Neural cell (in vitro differentiated cells): ENCODE measurements around the gene OR1F1. TPM values are rescaled to one million over a fixed set of nuclear protein-coding genes. Genes with fewer than 3 reads are reported as not detected.

ENCODE experiments used
- H2AFZ ChIP-seq: fragments of 200-600, 300-800 bp; sonication (generic), shearing (Covaris generic); 2 replicates; pipeline ENCODE4 v1.6.0; 2014; ENCODE audit warnings: low read depth, mild to moderate bottlenecking, antibody characterized with exemption, low read length, moderate library complexity
- H3F3A ChIP-seq: fragments of 200-600 bp; shearing (Covaris generic); 2 replicates; pipeline ENCODE4 v1.6.1; 2016; ENCODE audit warnings: mild to moderate bottlenecking, moderate library complexity, mixed read lengths, antibody characterized with exemption, low read length; ENCODE audit not compliant: insufficient read depth, poor library complexity, severe bottlenecking
- H3K27ac ChIP-seq: fragments of 200-600, 300-800 bp; sonication (generic), shearing (Covaris generic); 2 replicates; pipeline ENCODE4 v1.5.1; 2014; ENCODE audit warnings: mild to moderate bottlenecking, low read length, moderate library complexity
- H3K27me3 ChIP-seq: fragments of 300-800, 200-600 bp; sonication (generic), shearing (Covaris generic); 2 replicates; pipeline ENCODE4 v1.6.0; 2014; ENCODE audit warnings: mild to moderate bottlenecking, low read depth, low read length, moderate library complexity; ENCODE audit not compliant: insufficient read depth
- H3K36me3 ChIP-seq: fragments of 300-800, 200-600 bp; sonication (generic), shearing (Covaris generic); 2 replicates; pipeline ENCODE4 v1.5.1; 2014; ENCODE audit warnings: mild to moderate bottlenecking, antibody characterized with exemption, low read length, moderate library complexity; ENCODE audit not compliant: insufficient read depth
- H3K4me2 ChIP-seq: fragments of 300-800, 200-600 bp; sonication (generic), shearing (Covaris generic); 2 replicates; pipeline ENCODE4 v1.6.0; 2014; ENCODE audit warnings: mild to moderate bottlenecking, low read length
- H3K4me3 ChIP-seq: fragments of 300-800, 200-600 bp; sonication (generic), shearing (Covaris generic); 2 replicates; pipeline ENCODE4 v1.5.1; 2014; ENCODE audit warnings: mild to moderate bottlenecking, low read length, moderate library complexity
- H3K79me2 ChIP-seq: fragments of 200-600 bp; shearing (Covaris generic); replicated peaks from 2 replicates; pipeline ENCODE4 v1.6.0; 2014; ENCODE audit warnings: mild to moderate bottlenecking, low read length, moderate library complexity; ENCODE audit not compliant: insufficient read depth
- H3K9ac ChIP-seq: fragments of 300-800, 200-600 bp; sonication (generic), shearing (Covaris generic); 2 replicates; pipeline ENCODE4 v1.6.1; 2016; ENCODE audit warnings: mild to moderate bottlenecking, low read length, mixed read lengths
- H3K9me2 ChIP-seq: fragments of 200-600 bp; shearing (Covaris generic); 2 replicates; pipeline ENCODE4 v1.6.1; 2016; ENCODE audit warnings: mild to moderate bottlenecking, low read length, mixed read lengths; ENCODE audit not compliant: insufficient read depth
- H3K9me3 ChIP-seq: fragments of 200-600, 300-800 bp; sonication (generic), shearing (Covaris generic); 2 replicates; pipeline ENCODE4 v1.6.1; 2016; ENCODE audit warnings: mild to moderate bottlenecking, mixed run types, low read length, moderate library complexity, mixed read lengths
- H4K20me1 ChIP-seq: fragments of 200-600 bp; shearing (Covaris generic); 2 replicates; pipeline ENCODE4 v1.6.1; 2016; ENCODE audit warnings: mild to moderate bottlenecking, mixed run types; ENCODE audit not compliant: insufficient read depth
- EP300 ChIP-seq: fragments of 450-650 bp; conservative IDR thresholded peaks from 2 replicates; pipeline ENCODE4 v1.6.1; 2014; ENCODE audit warnings: antibody characterized with exemption, mild to moderate bottlenecking, moderate library complexity; ENCODE audit not compliant: poor library complexity, severe bottlenecking
- EZH2 ChIP-seq: fragments of 200-600, 300-800 bp; shearing (Covaris generic), sonication (generic); IDR thresholded peaks from 2 replicates; pipeline ENCODE4 v1.6.1; 2014; ENCODE audit warnings: antibody characterized with exemption, low read length, borderline replicate concordance, mild to moderate bottlenecking; ENCODE audit not compliant: insufficient read depth, poor library complexity, severe bottlenecking
- MXI1 ChIP-seq: fragments of 450-650 bp; conservative IDR thresholded peaks from 2 replicates; pipeline ENCODE4 v1.6.1; 2014; ENCODE audit warnings: antibody characterized with exemption, mild to moderate bottlenecking; ENCODE audit not compliant: poor library complexity, severe bottlenecking
- POLR2AphosphoS5 ChIP-seq: IDR thresholded peaks from 2 replicates; pipeline ENCODE4 v1.6.1; 2012
- RAD21 ChIP-seq: fragments of 450-650 bp; conservative IDR thresholded peaks from 2 replicates; pipeline ENCODE4 v1.6.1; 2014; ENCODE audit warnings: antibody characterized with exemption, mild to moderate bottlenecking, moderate library complexity
- SMC3 ChIP-seq: fragments of 450-650 bp; conservative IDR thresholded peaks from 2 replicates; pipeline ENCODE4 v1.6.1; 2014; ENCODE audit warnings: antibody characterized with exemption, mild to moderate bottlenecking, moderate library complexity; ENCODE audit not compliant: poor library complexity
- TAF1 ChIP-seq: IDR thresholded peaks from 2 replicates; pipeline ENCODE4 v1.6.1; 2012; ENCODE audit warnings: low read depth
- polyA plus RNA-seq: library from polyadenylated mRNA; depleted of rRNA; stranded (reverse); fragments of >200 nt; gene quantifications from 2 replicates; pipeline ENCODE4 v1.2.3, GENCODE V29; 2014
- TF ChIP-seq, protein P1 (sequence below): IDR thresholded peaks from 2 replicates; pipeline ENCODE4 v1.6.1; 2012; ENCODE audit warnings: borderline replicate concordance
- TF ChIP-seq, protein P2 (sequence below): fragments of 450-650 bp; IDR thresholded peaks from 2 replicates; pipeline ENCODE4 v1.5.1; 2014; ENCODE audit warnings: antibody characterized with exemption, mild to moderate bottlenecking, moderate library complexity; ENCODE audit not compliant: poor library complexity, severe bottlenecking

Gene OR1F1
- polyA plus RNA-seq, 1 donor from 2014 or later = 2.5 TPM

DNA sequence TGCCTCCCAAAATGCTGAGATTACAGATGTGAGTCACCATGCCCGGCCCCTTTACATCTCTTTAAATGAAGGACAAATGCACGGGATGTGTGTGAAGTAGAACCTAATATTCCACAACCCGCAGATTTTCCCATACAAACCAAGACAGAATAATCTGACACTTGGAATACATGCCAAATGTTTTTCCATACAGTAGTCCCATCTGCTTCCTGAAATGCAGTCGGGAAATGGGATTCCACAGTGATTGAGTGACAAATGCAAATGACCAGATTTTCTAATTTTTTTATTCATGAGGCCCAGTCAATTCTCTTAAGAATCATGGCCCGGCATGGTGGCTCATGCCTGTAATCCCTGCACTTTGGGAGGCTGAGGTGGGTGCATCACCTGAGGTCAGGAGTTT lies 53.8 kb downstream of the OR1F1 start:
- Histone ChIP-seq H3K27ac (no peak overlapping the region), H3K9ac (no peak overlapping the region), H3K36me3 (no peaks in the 10 kb centered on the region), H3K4me3 (no peak overlapping the region), H3K9me2 (no peaks in the 10 kb centered on the region), H3K27me3 (no peaks in the 10 kb centered on the region), H3K4me2 (no peak overlapping the region), H3K9me3 (no peaks in the 10 kb centered on the region), H2AFZ (no peak overlapping the region), H4K20me1 (no peaks in the 10 kb centered on the region), H3K79me2 (no peaks in the 10 kb centered on the region), H3F3A (no peaks in the 10 kb centered on the region)
- TF ChIP-seq POLR2AphosphoS5 (no peak), TAF1 (no peak), RAD21 (no peak), EP300 (no peak), SMC3 (no peak), MXI1 (no peak), EZH2 (no peak)
- TF ChIP-seq, protein P1, sequence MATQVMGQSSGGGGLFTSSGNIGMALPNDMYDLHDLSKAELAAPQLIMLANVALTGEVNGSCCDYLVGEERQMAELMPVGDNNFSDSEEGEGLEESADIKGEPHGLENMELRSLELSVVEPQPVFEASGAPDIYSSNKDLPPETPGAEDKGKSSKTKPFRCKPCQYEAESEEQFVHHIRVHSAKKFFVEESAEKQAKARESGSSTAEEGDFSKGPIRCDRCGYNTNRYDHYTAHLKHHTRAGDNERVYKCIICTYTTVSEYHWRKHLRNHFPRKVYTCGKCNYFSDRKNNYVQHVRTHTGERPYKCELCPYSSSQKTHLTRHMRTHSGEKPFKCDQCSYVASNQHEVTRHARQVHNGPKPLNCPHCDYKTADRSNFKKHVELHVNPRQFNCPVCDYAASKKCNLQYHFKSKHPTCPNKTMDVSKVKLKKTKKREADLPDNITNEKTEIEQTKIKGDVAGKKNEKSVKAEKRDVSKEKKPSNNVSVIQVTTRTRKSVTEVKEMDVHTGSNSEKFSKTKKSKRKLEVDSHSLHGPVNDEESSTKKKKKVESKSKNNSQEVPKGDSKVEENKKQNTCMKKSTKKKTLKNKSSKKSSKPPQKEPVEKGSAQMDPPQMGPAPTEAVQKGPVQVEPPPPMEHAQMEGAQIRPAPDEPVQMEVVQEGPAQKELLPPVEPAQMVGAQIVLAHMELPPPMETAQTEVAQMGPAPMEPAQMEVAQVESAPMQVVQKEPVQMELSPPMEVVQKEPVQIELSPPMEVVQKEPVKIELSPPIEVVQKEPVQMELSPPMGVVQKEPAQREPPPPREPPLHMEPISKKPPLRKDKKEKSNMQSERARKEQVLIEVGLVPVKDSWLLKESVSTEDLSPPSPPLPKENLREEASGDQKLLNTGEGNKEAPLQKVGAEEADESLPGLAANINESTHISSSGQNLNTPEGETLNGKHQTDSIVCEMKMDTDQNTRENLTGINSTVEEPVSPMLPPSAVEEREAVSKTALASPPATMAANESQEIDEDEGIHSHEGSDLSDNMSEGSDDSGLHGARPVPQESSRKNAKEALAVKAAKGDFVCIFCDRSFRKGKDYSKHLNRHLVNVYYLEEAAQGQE = no peak
- TF ChIP-seq, protein P2, sequence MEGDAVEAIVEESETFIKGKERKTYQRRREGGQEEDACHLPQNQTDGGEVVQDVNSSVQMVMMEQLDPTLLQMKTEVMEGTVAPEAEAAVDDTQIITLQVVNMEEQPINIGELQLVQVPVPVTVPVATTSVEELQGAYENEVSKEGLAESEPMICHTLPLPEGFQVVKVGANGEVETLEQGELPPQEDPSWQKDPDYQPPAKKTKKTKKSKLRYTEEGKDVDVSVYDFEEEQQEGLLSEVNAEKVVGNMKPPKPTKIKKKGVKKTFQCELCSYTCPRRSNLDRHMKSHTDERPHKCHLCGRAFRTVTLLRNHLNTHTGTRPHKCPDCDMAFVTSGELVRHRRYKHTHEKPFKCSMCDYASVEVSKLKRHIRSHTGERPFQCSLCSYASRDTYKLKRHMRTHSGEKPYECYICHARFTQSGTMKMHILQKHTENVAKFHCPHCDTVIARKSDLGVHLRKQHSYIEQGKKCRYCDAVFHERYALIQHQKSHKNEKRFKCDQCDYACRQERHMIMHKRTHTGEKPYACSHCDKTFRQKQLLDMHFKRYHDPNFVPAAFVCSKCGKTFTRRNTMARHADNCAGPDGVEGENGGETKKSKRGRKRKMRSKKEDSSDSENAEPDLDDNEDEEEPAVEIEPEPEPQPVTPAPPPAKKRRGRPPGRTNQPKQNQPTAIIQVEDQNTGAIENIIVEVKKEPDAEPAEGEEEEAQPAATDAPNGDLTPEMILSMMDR = no peak

DNA sequence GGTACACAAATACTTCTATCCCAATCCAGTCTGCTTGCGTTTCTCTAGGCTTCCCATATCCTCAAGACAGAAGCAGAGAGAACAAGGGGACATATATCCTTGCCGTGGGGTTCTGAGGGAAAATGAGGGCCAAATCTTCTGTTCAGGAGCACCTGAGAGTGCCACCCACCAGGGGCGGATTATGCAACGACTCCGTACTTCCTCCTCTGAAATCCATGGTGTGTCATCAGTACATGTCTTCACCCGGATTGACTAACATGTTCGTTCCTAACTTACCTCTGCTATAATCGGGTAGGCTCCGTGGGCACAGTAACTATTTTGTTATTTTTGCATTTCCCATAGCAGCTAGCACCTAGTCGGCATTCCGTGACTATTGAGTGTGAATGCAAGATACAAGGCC lies 54.7 kb downstream of the OR1F1 start:
- H3F3A ChIP-seq = no peaks in the 10 kb centered on the region
- no peaks in the 10 kb centered on the region for H4K20me1 ChIP-seq
- no peak for TF ChIP-seq SMC3
- TF ChIP-seq, protein P2 = no peak
- TF ChIP-seq, protein P1 = no peak
- no peaks in the 10 kb centered on the region for H3K36me3 ChIP-seq
- H3K9ac ChIP-seq = no peak overlapping the region
- H3K9me3 ChIP-seq = no peaks in the 10 kb centered on the region
- H3K27me3 ChIP-seq = no peaks in the 10 kb centered on the region
- no peak overlapping the region for H3K27ac ChIP-seq
- H3K4me2 ChIP-seq = no peak overlapping the region
- H3K9me2 ChIP-seq = no peaks in the 10 kb centered on the region
- no peak overlapping the region for H3K4me3 ChIP-seq
- H3K79me2 ChIP-seq = no peaks in the 10 kb centered on the region
- no peak overlapping the region for H2AFZ ChIP-seq
